ENCODE results near the gene MGMT.

Gene MGMT

DNA sequence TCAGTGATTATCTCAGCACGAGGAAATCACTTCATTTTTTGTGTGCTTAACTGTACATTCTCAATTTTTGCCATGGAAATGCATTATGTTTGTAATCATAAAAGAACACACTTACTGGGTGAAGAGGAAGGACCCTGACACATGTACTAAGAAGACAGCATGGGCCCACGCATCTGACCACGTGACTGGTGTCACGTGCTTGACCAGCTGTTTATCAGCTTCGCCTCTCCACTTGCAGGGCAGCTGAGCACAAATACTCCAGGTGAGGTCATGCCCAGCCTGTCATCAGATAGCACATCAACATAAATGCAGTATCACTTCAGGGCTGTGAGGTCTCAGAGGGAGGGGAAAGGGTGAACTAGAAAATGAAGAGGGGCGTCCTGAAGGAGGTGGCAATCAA is 317.2 kb downstream of the MGMT start:
- DNase-seq, result no peak

DNA sequence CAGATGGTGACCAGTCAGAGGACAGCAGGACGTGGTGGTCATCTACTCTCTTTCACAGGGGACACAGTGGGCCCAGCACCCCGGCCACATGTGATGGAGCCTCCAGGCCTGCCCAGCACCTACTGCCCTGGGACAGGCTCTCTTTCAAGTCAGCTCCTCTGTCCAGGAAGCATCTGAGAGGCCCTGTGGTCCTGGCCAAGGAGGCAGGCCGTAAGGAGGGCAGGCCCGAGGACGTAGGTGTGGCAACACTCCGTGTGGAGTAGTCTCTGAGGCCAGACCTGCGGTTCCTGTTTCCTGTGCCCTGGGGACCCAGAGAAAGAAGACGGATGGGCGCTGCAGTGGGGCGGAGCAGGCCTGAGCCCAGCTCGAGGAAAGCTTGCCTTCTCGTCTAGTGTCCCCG is 317.9 kb downstream of the MGMT start:
- DNase-seq, result no peak

DNA sequence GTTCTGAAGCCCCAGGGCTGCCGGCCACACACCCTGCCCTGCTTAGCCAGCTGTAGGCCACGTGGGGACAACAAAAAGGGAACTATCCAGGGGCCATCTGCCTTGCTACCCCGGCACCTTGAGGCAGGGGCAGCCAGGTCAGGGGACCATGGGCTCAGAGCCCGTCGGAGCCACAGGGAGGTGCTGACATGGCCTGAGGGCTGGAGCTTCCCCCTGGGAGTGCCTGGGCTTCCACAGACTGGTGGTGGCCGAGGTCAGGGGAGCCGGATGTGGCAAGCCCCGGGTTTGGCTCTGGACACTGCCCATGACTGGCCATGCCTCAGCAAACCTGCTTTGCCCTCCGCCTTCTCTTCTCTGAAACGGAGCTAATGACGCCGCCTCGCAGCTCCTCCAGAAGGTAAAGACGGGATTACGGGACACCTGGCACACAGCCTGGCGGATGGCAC is 318.5 kb downstream of the MGMT start:
- no peak for DNase-seq

DNA sequence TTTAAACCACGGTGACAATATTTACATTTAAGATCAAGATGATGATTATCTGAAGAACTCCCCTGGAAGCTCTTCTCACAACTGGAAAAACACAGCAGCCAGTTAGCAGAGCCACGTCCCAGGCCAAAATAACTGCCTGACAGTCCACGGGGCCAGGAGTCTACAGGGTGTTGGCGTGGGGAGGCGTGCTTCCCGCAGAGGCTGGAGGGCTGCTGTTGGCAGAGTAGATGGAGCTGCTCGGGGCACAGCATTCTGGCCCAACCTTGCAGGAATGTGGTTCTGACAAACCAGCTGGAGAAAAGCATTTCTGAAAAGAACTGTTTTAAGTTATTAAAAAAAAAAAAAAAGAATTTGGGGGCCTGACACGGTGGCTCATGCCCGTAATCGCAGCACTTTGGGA is 319.2 kb downstream of the MGMT start:
- no peak for DNase-seq

DNA sequence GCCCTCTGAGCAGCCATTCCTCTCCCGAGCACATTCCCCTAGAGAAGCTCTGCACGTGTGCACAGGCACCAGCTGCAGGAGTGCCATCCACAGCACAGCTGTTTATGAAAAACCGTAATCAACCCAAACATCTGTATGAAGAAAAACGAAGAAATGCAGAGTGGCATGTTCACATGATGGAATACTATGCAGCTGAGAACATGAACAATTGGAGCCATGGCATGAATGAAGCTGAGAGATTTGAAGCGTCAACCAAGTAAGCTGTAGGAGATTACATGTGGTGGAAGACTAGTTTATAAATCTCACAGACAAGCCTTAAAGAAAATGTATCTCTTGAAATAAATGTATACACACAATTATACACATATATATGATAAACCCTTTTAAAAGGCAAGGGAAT is 320.5 kb downstream of the MGMT start:
- no peak for DNase-seq

DNA sequence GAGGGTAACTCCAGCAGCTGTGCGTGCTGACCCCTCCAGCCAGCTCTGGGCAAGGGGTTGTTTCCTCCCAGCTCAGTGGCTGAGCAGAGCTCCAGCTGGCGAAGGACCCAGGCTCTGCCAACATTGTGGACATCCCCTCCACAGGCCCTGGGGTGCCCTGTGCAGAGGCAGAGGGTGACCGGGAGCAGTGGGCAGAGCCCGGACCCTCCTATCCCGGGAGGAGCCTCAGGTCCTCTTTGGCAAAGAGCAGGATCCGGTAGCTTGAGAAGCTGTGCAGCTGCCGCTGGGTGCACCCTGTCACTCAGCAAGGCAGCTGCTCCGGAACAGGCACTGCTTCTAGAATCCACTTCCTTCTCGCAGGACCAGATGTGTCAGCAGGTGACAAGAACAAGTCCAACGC is 321.2 kb downstream of the MGMT start:
- DNase-seq, result no peak

DNA sequence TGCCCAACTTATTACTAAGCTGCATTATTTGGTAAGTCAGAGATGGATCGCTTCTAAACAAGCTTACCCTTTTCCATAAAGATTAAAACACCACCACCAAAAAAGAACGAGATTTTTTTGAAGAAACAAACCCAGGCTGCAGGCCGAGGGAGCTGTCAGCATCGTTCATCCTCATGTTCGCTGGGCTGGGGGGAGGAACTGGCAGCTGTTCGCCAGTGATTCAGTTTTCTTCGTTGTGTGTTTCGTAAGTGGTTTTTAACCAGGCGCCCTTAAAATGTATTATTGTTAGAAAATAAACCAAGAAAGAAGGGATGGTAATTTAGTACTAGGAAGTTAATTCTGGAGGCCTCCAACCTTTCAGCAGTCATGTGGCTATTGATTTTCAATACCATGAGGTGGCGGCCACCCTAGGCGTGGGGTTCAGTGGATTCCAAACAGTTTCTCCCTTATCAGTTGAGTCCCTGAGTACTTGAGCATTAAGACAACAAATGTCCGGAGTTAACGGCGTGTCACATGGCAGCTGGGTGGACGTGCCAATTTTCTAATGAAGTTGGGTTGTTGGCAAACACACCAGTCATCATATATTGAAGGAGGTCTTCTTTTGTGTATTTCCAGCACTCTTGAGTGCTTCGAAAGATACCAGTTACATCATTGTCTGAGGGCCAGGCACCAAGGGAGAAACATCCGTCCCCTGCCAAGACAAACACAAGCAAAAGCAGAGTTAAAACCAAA is 323.8 kb downstream of the MGMT start:
- DNase-seq, result no peak

DNA sequence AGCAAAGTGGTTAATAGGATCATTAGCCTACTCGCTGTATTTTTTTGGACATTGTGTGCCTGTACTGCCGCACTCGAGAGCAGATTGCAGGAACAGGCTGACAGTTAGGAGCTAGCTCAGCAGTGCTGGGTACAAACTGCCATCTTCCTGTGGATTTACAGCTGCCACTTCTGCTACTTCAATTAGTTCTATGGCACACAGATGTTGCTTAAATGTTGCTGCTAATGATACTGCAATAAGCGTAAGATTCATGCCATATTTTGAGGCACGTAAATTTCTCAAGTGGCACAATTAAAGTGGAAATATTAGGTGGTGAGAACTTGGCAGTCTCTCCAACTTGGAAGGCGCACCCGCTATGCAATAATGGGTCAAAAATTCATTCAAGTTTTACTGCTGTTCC is 325.1 kb downstream of the MGMT start:
- DNase-seq, result no peak

DNA sequence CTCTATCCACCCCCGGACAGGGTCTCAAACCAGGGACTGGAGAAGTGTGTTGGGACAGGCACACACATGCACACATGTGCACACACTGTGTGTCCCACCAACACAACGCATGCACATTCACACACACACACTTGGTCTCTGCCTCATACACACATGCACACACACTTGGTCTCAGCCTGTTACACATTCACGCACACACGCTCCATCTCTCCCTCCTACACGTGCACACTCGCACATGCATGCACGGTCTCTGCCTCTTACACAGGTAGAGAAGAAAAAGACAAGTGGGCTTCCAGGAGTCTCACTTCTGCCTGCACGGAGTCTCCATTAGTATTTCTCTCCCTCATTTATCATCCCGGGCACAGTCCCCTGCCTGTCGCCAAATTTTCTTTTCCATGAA is 325.8 kb downstream of the MGMT start:
- no peak for DNase-seq

DNA sequence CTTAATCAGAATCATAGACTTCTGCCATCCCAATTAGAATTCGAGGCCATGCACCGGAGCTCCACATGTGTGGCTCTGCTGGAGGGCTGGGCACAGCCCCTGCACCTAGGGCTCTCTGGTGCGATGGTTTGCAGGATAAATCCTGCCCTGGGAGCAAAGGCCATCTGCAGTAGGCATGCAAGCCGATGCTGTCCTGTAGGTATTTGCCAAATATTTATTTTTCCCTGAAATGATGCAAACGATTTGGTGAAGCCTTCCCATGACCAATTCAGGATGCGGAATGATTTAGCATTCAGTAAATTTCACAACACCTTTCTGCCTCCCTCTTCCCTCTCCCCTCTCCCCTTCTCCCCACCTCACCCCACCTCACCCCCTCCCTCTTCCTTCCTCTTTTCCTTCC is 326.4 kb downstream of the MGMT start:
- DNase-seq, result no peak

DNA sequence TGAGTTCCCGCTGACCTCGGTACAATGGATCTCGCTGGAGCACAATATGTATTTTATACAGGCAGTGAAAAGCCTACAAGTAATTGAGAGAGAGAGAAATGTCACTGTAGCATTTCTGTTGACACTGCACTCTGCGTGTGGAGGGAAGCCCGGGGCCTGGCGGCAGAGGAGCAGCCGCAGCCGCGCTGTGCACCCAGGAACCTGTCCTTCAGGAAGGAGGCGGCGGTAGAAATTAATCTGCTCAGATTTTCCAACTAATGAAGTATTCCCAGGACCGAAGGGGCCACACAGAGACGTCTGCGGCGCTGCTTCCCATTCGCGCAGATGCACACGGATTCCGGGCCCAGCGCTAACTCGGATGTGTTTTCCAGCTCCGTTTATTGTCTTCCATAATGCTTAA is 327.0 kb downstream of the MGMT start:
- no peak for DNase-seq

DNA sequence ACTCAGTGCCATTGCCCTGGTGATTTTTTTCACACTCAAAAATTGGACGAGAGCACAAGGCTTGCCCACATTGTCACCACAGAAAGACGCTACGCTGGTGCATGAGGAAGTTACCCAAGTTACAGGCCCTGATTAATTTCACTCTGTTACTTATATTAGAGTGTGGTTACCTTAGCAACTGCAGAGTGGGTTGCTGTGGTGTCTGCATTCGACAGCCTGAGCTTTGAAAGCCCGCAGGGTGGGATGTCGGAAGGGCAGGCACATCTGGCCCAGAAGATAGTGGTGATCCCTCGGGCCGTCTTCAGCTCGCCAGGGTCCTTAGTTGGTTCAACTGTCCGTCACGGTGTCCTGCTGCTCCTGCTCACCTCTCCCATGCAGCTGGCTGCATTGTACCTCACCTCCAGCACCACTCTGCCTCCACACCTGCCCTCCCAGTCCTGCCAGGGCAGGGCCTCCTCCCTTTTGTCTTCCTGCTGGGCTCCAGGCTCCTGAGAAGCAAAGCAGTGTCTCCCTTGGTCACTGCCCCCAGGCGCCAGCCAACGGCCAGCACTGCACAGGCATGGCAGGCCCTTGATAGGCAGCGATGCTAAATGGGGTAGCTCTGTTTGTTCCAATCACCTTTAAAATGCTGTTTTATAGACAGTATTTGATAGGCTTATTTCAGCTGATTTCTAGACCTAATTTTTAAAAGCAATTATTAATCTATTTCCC is 329.8 kb downstream of the MGMT start:
- no peak for DNase-seq

DNA sequence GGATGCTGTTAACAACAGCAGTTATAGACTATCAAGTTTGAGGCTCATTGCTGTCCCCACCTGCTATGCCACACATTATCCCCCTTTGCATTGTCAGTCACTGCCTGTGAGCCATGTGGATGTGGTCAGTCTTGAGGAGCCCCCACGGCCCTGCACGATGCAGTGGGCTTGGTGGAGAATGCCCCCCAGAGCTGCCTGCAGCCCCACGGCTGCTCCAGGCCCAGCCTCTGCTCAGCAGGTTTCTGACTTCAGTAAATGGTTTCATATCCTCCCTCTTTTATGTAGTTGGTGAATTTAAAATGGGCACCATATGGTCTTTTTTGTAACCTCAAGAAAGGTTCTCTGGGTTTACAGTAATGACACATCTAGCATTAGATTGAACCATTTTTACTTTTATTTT is 332.9 kb downstream of the MGMT start:
- DNase-seq, result no peak

DNA sequence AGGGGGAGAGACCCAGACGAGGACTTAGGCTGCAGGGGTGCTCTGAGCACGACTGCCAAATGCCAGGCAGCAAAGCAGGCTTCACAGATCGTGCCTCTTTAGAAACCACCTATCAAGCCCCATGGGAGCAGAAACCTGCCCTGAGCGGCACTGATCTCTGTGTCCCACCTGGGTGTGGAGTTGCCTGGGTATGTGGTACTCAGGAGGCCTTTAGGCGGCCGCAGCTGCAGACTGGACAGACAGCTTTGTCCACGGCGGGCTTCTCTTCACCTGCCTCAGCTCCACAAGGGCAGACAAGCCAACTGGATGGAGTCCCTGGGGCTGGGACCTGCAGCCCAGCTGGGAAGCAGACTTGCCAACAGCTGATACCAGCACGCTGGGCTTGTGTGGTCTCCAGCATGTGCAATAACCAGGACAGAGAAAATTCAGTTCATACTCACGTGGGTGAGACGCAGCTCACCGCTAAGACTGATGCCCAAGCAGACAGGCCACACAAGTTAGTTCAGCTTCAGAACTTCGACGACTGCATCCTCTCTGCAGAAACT is 333.8 kb downstream of the MGMT start:
- DNase-seq, result no peak

DNA sequence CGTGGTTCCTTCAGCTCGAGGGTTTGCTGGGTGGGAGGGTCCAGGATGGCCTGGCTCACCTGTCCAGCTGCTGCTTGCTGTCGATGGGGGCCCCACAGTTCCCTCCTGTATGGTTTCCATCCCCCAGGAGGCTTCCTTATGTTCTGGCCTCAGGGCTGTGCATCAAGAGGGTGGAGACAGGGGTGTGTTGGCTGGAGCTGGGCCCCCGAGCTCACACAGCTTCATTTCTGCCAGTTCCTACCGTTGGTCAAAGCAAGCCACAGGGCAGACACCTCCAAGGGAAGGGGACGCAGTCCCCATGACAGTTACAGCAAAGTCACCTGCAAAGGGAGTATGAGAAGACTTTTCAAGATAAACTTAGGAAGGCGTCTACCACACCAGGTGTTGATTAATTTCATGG is 340.2 kb downstream of the MGMT start:
- no peak for DNase-seq

DNA sequence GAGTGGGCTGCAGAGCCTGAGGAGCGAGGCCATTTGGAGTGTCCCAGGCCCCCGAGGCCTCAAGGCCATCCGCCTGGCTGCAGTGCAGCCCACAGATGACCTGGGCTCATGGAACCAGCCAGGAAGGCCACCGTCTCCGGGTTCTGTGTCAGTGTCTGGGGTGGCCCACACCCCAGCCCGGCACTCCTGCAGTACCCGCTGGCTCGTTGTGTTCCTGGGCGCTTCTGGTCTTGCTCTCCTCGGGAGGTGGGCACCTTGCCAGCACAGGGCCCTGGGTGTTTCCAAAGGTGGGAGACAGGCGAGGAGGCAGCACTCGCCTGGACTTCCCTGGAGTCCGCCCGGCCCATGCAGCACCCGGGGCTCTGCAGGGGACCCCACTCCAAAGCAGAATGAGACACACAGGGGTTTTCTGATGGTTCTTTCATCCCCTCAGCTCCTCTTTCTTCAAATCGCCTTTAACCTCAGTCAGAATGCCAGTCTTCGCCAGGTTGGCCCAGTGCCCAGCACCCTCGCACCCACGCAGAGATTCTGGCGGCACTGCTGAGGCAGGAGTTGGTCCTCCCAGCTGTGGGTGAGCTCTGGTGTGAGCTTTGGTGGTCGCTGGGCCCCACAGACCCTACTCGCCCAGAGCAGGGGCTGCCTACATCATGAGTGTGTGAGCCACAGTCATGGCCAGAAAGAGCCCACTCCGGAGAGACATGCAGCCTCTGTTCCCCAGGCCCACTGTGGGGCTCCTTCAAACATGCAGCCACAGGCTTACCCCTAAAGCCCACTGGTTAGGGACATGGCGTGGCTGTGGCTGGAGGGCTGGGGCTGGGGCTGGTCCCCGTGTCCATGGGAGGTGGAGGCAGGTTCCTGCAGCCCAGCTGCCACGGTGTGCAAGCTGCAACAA is 341.3 kb downstream of the MGMT start:
- DNase-seq, result no peak

DNA sequence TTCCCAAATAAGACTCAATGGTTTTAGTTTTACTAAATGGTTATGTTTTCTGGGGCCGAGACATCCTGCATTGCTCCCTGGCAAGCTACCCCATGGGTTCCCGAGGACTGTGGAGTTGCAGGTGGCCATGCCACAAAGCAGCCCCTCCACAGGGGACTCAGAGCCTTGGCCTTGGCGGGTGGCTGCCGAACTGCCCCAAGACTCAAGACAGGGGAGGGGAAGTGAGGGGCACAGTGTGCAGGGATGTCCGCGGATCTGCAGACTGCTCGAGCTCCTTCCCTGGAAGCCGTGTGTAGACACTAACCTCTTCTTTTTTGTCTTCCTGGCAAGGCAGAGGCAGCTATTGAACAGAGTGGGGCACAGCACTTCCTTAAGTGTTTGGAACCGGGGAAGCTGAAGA is 342.4 kb downstream of the MGMT start:
- no peak for DNase-seq

DNA sequence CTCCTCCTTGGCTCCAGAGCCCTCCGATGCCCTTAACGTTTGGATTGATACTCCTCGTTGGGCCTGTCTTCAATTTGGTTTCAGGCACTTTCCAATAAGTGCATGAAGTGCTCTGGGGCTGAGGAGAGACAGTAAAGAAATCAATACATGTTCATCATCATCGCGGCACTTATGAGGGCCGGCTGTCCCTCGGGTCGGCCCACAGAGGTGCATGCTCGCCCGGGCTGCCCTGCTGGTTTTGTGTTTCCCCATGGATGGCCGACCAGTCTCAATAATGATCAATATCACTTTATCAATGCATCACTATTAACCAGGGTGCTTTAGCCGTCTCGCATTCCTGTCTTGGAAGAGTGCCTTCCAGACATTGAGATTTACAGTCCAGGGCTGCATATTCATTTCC is 342.8 kb downstream of the MGMT start:
- no peak for DNase-seq

DNA sequence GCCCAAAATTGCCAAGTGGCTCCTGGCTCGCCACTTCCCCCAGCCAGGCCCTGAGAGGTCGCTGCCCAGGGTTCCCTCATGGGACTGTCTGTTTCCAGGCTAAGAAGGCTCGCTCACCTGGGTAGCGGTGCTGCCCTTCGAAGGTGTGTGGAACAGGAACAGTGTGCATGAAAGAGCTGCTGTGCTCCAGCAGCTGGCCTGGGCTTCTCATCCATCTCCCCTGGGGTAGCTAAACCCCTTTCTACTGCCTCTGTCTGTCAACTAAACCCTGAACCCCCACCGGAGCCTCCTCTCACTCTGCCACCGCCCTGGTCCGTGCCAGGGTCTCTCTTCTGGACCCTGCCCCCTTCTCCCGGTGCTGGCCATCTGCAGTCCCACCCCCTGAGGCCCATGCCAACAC is 344.2 kb downstream of the MGMT start:
- DNase-seq, result no peak

DNA sequence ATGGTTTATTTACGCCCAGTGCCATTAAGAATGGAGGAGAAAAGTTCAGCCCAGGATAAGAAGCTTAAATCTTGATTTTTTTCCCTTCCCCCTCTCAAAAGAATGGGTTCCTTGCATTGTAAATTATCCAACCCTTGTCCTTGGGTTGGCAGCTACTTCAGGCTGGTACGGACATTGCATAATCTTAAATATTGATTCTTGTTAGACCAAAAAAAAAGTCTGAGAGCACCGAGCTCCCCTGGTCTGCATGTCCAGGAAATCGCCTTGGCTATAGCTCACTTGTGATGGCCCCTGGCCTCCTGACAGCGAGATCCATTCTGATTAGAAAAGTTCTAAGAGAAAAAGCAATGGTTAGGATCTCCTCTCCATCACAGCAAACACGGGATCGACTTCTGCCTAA is 345.4 kb downstream of the MGMT start:
- no peak for DNase-seq

DNA sequence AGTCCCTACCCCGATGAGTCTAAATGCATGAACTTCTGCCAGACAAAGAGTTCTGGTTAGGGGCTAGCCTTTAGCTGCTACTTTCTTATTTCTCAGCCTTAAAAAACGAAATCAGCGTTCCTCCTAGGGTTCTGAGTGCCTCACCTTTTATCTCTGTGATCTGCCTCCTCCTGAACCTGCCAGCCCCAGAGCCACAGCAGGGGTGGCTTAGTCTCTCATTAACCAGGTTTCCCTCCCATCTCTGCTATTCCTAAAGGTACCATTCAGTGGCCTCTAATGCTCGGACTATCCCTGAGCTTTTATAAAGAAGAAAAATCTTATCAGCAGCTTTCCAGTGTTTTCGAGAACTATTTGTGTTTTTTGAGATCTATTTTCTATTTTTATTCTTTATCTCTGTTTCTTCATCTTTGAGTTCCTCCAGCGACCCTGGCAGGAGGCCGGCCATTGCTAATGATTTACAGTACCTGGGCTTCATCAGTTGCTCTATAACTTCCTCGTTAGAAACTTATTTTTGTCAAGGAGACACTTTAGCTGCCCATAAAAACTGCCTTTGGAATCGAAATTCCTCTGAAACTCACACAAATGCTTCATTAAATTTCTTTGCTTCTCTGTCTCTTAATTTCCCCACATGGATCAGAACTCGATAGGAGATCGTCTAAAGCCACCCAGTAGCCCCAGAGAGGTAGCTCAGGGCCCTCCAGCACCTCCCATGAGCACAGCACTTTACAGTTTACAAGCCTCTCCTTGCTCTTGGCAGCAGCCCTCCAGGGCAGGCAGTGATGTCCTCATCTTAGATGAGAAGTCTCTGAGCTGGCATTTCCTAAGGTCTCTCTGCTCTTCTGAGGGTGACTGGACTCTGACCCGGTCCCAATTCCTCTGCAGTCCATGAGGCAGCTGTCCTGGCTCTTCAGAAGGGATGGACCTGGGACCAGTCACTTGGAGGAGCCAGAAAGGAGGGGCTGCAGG is 347.9 kb downstream of the MGMT start:
- no peak for DNase-seq
